Cardiac muscle cell (in vitro differentiated cells and primary cell): ENCODE results near the gene LDHAL6A. TPM values are rescaled to one million over a fixed set of nuclear protein-coding genes. Genes with fewer than 3 reads are reported as not detected.

Experiments
- DNase-seq, 2 donors: peaks; one replicate each; pipeline versions ENCODE4 v3.0.0 to v3.0.0-alpha.2; 2010 to 2017; ENCODE audit warnings: low read depth in 1 of 2, low spot score in 1 of 2
- H3K27ac ChIP-seq: fragments of 200-600 bp; sonication (generic); 2 replicates; pipeline ENCODE4 v1.5.1; 2016
- H3K27me3 ChIP-seq: fragments of 200-600 bp; sonication (generic); 2 replicates; pipeline ENCODE4 v1.6.0; 2016; ENCODE audit warnings: control low read depth
- H3K36me3 ChIP-seq: fragments of 200-600 bp; sonication (generic); 2 replicates; pipeline ENCODE4 v1.5.1; 2016; ENCODE audit warnings: control low read depth
- H3K4me1 ChIP-seq: fragments of 200-600 bp; sonication (generic); 2 replicates; pipeline ENCODE4 v1.8.1; 2017; ENCODE audit warnings: low read depth, mild to moderate bottlenecking, mixed run types
- H3K4me3 ChIP-seq: fragments of 200-600 bp; sonication (generic); 2 replicates; pipeline ENCODE4 v1.5.1; 2016; ENCODE audit warnings: mild to moderate bottlenecking
- H3K9me3 ChIP-seq: fragments of 200-600 bp; sonication (generic); 2 replicates; pipeline ENCODE4 v1.5.1; 2017; ENCODE audit warnings: low read depth, mild to moderate bottlenecking, control low read depth
- CTCF ChIP-seq: IDR thresholded peaks from 2 replicates; pipeline ENCODE4 v1.5.1; 2012; ENCODE audit warnings: low read depth, mild to moderate bottlenecking, low read length
- polyA plus RNA-seq: library from polyadenylated mRNA; unstranded; fragments of >200 nt; fragmentation: Nextera tagmentation; extraction: Ambion mirVana; gene quantifications from 2 replicates; pipeline ENCODE4 v1.2.1, GENCODE V29; 2016
- total RNA-seq: library from RNA; depleted of rRNA; stranded (reverse); fragments of >200 nt; gene quantifications from 2 replicates; pipeline ENCODE4 v1.2.3, GENCODE V29; 2016

Gene LDHAL6A
- total and polyA plus RNA-seq, 2 experiments from 2014 or later, result 0.12 TPM; not detected in 1

GRCh38 chr11:18459634-18460033 is 4.0 kb downstream of the LDHAL6A start:
- DNase-seq, result no peak
- H3K36me3 ChIP-seq, result no peaks in the 10 kb centered on the region
- H3K27ac ChIP-seq, result no peak overlapping the region

GRCh38 chr11:18461909-18462308 is 6.3 kb downstream of the LDHAL6A start:
- Histone ChIP-seq H3K36me3 (no peaks in the 10 kb centered on the region), H3K9me3 (no peaks in the 10 kb centered on the region), H3K27ac (no peak overlapping the region), H3K4me3 (no peak overlapping the region), H3K27me3 (no peaks in the 10 kb centered on the region), H3K4me1 (no peaks in the 10 kb centered on the region)
- no peak for DNase-seq
- TF ChIP-seq CTCF, result no peak

More at GRCh38 chr11:18459634-18460033, 4.0 kb downstream of the LDHAL6A start:
- H3K4me1 ChIP-seq, result no peaks in the 10 kb centered on the region
- no peaks in the 10 kb centered on the region for H3K9me3 ChIP-seq
- no peaks in the 10 kb centered on the region for H3K27me3 ChIP-seq
- TF ChIP-seq CTCF, result no peak
- no peak overlapping the region for H3K4me3 ChIP-seq

- no peak for DNase-seq
- H3K4me1 ChIP-seq, result no peaks in the 10 kb centered on the region
- H3K4me3 ChIP-seq, result no peak overlapping the region
Measured at GRCh38 chr11:18463439-18463838, 7.8 kb downstream of the LDHAL6A start.

GRCh38 chr11:18466402-18466801 is 10.7 kb downstream of the LDHAL6A start:
- H3K36me3 ChIP-seq, result no peaks in the 10 kb centered on the region
- no peak overlapping the region for H3K4me3 ChIP-seq
- no peak for TF ChIP-seq CTCF
- H3K4me1 ChIP-seq, result no peaks in the 10 kb centered on the region
- no peak overlapping the region for H3K27ac ChIP-seq
- DNase-seq, result no peak
- H3K27me3 ChIP-seq, result no peaks in the 10 kb centered on the region
- H3K9me3 ChIP-seq, result no peaks in the 10 kb centered on the region

More at GRCh38 chr11:18463439-18463838, 7.8 kb downstream of the LDHAL6A start:
- no peaks in the 10 kb centered on the region for H3K27me3 ChIP-seq
- TF ChIP-seq CTCF, result no peak
- no peaks in the 10 kb centered on the region for H3K36me3 ChIP-seq
- H3K9me3 ChIP-seq, result no peaks in the 10 kb centered on the region
- H3K27ac ChIP-seq, result no peak overlapping the region

GRCh38 chr11:18468059-18468458 is 12.4 kb downstream of the LDHAL6A start:
- Histone ChIP-seq H3K36me3 (no peaks in the 10 kb centered on the region), H3K27ac (no peak overlapping the region), H3K4me1 (no peaks in the 10 kb centered on the region), H3K4me3 (no peak overlapping the region), H3K27me3 (no peaks in the 10 kb centered on the region), H3K9me3 (no peaks in the 10 kb centered on the region)
- DNase-seq, result no peak
- no peak for TF ChIP-seq CTCF

GRCh38 chr11:18468961-18469360 is 13.3 kb downstream of the LDHAL6A start:
- no peak for DNase-seq
- TF ChIP-seq CTCF, result no peak
- H3K36me3 ChIP-seq, result no peaks in the 10 kb centered on the region
- H3K27ac ChIP-seq, result no peak overlapping the region
- H3K27me3 ChIP-seq, result no peaks in the 10 kb centered on the region
- H3K4me1 ChIP-seq, result no peaks in the 10 kb centered on the region
- H3K4me3 ChIP-seq, result no peak overlapping the region
- H3K9me3 ChIP-seq, result no peaks in the 10 kb centered on the region
